Smooth muscle cell of trachea (primary cell): ENCODE data around the gene SLC4A5. TPM values are rescaled to one million over a fixed set of nuclear protein-coding genes. Genes with fewer than 3 reads are reported as not detected.

ENCODE experiments used
- total RNA-seq: library from RNA; depleted of rRNA; stranded (reverse); fragments of >200 nt; gene quantifications from 2 replicates; pipeline ENCODE4 v1.2.1, GENCODE V29; 2014

The SLC4A5 gene
- total RNA-seq = under 0.01 and 0.44 TPM in 2 replicates

GRCh38 chr2:74343316-74343715 is at the start of gene SLC4A5:
Gene SLC4A5 (minus strand): TSS chr2:74343416. CDS start chr2:74315023, 28,393 bp downstream.

DNA sequence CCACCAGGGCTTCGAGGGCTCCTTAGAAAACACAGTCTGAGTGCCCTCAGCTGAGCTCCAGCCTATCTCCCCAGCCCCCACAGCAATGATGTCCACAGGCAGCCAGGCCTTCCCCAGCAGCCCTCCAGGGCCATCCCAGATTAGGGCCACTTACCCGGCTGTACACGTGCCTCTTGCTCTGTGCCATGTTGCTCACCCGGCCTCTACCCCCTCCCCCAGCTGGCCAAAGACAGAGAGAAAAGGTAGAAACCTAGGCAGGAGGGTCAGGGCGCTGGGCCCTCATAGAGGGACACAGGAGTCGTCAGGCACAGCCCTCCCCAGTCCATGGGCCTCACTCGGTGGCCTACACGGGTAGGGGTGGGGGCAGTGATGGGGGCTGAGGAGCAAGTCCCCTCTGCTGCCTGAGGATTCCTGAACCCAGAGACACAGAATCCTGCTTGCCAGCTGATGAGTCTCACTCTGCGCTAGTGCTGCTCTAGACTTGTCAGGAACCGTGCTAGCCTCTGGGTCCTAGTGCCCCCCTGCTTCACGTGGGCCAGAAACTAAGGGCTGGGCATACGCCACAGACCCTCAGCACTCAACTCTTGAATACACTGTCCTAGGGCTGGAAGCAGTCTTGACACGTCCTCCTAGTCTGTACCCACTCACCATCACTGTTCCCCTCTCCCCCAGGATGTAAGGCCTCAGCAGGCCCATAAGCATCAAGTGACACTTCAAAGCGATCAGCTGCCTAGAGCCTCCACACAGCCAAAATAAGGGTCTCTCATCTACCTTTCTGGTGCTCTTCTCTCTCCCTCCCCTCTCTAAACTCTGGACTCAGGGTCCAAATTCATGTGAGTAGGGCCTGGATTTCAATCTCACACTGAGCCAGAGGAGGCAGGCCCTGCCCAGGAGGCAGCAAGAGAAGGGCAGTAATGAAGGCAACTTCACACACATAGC is 36.9 kb upstream of the SLC4A5 start, which contains the start of gene DCTN1:
Gene DCTN1 (minus strand): TSS at position 461 of the 939 bp plus-strand sequence. CDS start 274 bp downstream, at position 187.

DNA sequence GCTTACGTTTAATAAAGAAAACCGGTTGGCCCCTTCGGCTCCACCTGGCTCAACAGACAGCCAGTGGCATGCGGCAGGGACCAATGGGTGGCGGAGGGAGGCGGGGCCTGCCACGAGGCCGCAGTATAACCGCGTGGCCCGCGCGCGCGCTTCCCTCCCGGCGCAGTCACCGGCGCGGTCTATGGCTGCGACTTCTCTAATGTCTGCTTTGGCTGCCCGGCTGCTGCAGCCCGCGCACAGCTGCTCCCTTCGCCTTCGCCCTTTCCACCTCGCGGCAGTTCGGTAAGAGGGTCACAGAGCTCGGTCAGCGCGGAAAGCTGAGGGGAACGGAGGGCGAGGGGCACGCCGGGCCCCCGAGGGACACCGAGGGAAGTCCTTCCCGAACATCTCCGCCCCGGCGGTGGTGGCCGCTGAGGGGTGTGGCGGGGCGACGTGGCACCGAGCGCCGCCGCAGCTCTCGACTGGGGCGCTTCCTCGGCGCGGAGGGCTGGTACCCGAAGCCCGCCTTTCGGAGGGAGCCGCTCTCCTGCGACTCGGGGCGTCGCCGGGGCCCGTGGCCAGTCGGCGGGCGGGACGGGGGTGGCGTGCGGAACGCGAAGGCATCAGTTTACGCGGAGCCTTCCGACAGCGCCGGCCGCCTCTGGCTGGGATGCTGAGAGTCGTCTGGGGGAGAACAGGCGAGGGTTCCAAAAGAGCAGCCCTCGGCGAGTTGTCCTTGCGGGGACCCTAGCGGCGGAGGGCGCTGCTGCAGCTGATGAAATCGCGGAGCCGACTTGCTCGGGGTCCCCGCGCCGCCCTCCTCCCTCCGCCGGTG is 144.5 kb downstream of the SLC4A5 start, which contains the start of gene MTHFD2:
Gene MTHFD2 (plus strand): TSS at position 155 of the 814 bp plus-strand sequence. CDS start 27 bp downstream, at position 182.

GRCh38 chr2:74178211-74179062 is 164.8 kb downstream of the SLC4A5 start, which contains the start of gene MOB1A:
Gene MOB1A (minus strand): TSS chr2:74178879. CDS start chr2:74178674, 205 bp downstream.

Other genes starting within 250 kb of the SLC4A5 start
- gene BOLA3, start 195.5 kb downstream of the SLC4A5 start, total RNA-seq = 23.3 and 46.0 TPM in 2 replicates
- gene MOB1A, start 164.5 kb downstream of the SLC4A5 start, total RNA-seq = 92.5 and 104 TPM in 2 replicates
- 65.9 and 155 TPM in 2 replicates for gene MTHFD2, start 144.8 kb downstream of the SLC4A5 start, total RNA-seq
- gene DCTN1, start 36.9 kb upstream of the SLC4A5 start, total RNA-seq = 200 and 311 TPM in 2 replicates
- gene C2orf81, start 78.2 kb upstream of the SLC4A5 start, total RNA-seq = 1.5 and 2.0 TPM in 2 replicates
- 36.4 and 95.7 TPM in 2 replicates for gene WDR54, start 78.3 kb upstream of the SLC4A5 start, total RNA-seq
- gene RTKN, start 98.5 kb upstream of the SLC4A5 start, total RNA-seq = 22.3 and 24.0 TPM in 2 replicates
- gene INO80B, start 111.7 kb upstream of the SLC4A5 start, total RNA-seq = 14.1 and 16.0 TPM in 2 replicates
- 36.4 and 87.2 TPM in 2 replicates for gene WBP1, start 115.0 kb upstream of the SLC4A5 start, total RNA-seq
- gene MOGS, start 122.0 kb upstream of the SLC4A5 start, total RNA-seq = 62.1 and 68.0 TPM in 2 replicates
- gene MRPL53, start 129.3 kb upstream of the SLC4A5 start, total RNA-seq = 47.3 and 48.0 TPM in 2 replicates
- 25.9 and 27.6 TPM in 2 replicates for gene CCDC142, start 139.6 kb upstream of the SLC4A5 start, total RNA-seq
- 11.6 and 19.6 TPM in 2 replicates for gene TTC31, start 139.7 kb upstream of the SLC4A5 start, total RNA-seq
- 3.1 and 6.3 TPM in 2 replicates for gene LBX2, start 156.2 kb upstream of the SLC4A5 start, total RNA-seq
- 21.2 and 25.5 TPM in 2 replicates for gene PCGF1, start 164.3 kb upstream of the SLC4A5 start, total RNA-seq
- gene TLX2, start 171.0 kb upstream of the SLC4A5 start, total RNA-seq = 0.58 and 0.83 TPM in 2 replicates
- under 0.01 and 0.29 TPM in 2 replicates for gene DQX1, start 182.8 kb upstream of the SLC4A5 start, total RNA-seq
- 57.6 and 90.3 TPM in 2 replicates for gene AUP1, start 186.3 kb upstream of the SLC4A5 start, total RNA-seq
- 38.1 and 50.4 TPM in 2 replicates for gene HTRA2, start 186.5 kb upstream of the SLC4A5 start, total RNA-seq
- 27.3 and 53.9 TPM in 2 replicates for gene LOXL3, start 210.5 kb upstream of the SLC4A5 start, total RNA-seq
- 27.3 and 50.4 TPM in 2 replicates for gene DOK1, start 211.3 kb upstream of the SLC4A5 start, total RNA-seq